ENCODE data around the gene OR52L1.

DNA sequence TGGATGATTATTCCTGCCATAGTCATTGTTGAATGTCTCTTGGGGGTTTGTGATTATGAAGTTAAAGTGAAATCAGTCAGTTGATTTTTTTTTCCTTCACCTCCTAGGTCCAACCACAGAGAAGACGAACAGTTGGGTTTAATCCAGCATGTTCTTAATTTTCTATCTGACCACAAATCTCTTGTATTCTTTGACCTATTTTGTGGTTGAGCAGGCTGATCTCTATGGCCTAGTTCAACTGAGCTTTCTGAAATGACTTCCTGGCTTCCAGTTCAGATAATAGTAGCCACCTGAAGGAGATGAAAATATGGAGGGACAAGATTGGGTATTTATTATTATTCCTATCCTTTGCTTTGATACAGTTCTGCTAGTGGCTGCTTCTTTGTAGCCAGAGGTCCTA lies 13.3 kb downstream of the OR52L1 start:
- TF ChIP-seq FOXM1 (IDR thresholded peaks at IDR 0.05; ENCODE audit: borderline replicate concordance, low read depth): no peak
- no peak for TF ChIP-seq EP300 (IDR thresholded peaks at IDR 0.05; ENCODE audit: borderline replicate concordance)
- TF ChIP-seq, protein P1, sequence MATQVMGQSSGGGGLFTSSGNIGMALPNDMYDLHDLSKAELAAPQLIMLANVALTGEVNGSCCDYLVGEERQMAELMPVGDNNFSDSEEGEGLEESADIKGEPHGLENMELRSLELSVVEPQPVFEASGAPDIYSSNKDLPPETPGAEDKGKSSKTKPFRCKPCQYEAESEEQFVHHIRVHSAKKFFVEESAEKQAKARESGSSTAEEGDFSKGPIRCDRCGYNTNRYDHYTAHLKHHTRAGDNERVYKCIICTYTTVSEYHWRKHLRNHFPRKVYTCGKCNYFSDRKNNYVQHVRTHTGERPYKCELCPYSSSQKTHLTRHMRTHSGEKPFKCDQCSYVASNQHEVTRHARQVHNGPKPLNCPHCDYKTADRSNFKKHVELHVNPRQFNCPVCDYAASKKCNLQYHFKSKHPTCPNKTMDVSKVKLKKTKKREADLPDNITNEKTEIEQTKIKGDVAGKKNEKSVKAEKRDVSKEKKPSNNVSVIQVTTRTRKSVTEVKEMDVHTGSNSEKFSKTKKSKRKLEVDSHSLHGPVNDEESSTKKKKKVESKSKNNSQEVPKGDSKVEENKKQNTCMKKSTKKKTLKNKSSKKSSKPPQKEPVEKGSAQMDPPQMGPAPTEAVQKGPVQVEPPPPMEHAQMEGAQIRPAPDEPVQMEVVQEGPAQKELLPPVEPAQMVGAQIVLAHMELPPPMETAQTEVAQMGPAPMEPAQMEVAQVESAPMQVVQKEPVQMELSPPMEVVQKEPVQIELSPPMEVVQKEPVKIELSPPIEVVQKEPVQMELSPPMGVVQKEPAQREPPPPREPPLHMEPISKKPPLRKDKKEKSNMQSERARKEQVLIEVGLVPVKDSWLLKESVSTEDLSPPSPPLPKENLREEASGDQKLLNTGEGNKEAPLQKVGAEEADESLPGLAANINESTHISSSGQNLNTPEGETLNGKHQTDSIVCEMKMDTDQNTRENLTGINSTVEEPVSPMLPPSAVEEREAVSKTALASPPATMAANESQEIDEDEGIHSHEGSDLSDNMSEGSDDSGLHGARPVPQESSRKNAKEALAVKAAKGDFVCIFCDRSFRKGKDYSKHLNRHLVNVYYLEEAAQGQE (IDR thresholded peaks at IDR 0.05; ENCODE audit: low read depth): no peak
- no peak for TF ChIP-seq TAF1 (IDR thresholded peaks at IDR 0.05; ENCODE audit: low read depth)
- TF ChIP-seq CREB1 (IDR thresholded peaks at IDR 0.05; ENCODE audit: low read depth): no peak

All from Ishikawa (cell line).